Activated CD8-positive, alpha-beta T cell treated with anti-CD3 and anti-CD28 coated beads, Interleukin-2, amount 10 ng/mL, durations not matched to agents 7 days and 5 days (primary cell): ENCODE measurements around the gene ADI1. TPM values are rescaled to one million over a fixed set of nuclear protein-coding genes. Genes with fewer than 3 reads are reported as not detected.

Source experiments
- ATAC-seq: fragments of 150-1000 bp; cut with Tn5 transposase; one replicate; pipeline ENCODE4 v1.10.0; 2021; ENCODE audit warnings: moderate library complexity
- CTCF ChIA-PET: fragments of 350-600 bp; sonication (Branson Sonifier 250); formaldehyde crosslinking; loops from one replicate; lab custom pipeline; 2021; ENCODE audit warnings: antibody characterized with exemption; lab: Charles Lee
- POLR2A ChIA-PET: fragments of 350-600 bp; sonication (Branson Sonifier 250); formaldehyde crosslinking; loops from one replicate; lab custom pipeline; 2021; ENCODE audit warnings: antibody characterized with exemption; lab: Charles Lee
- DNase-seq: peaks from one replicate; pipeline ENCODE4 v3.0.0-alpha.2; 2020
- H3K27ac Mint-ChIP-seq: one replicate; pipeline ENCODE4 v1.8.0; 2021; ENCODE audit warnings: mild to moderate bottlenecking, mixed read lengths
- H3K27me3 Mint-ChIP-seq: one replicate; pipeline ENCODE4 v1.8.0; 2021; ENCODE audit warnings: low read depth, mixed read lengths
- H3K36me3 Mint-ChIP-seq: one replicate; pipeline ENCODE4 v1.8.0; 2021; ENCODE audit warnings: low read depth, mixed read lengths
- H3K4me1 Mint-ChIP-seq: one replicate; pipeline ENCODE4 v1.8.0; 2021; ENCODE audit warnings: low read depth, mixed read lengths
- H3K4me3 Mint-ChIP-seq: one replicate; pipeline ENCODE4 v1.8.0; 2021; ENCODE audit warnings: mild to moderate bottlenecking, mixed read lengths
- H3K9me3 Mint-ChIP-seq: one replicate; pipeline ENCODE4 v1.8.0; 2022; ENCODE audit warnings: mixed read lengths; ENCODE audit not compliant: insufficient read depth
- total RNA-seq, 2 experiments: library from RNA; stranded (reverse); gene quantifications; one replicate each; pipeline ENCODE4 v1.2.3, GENCODE V29; 2021

The ADI1 gene
- total RNA-seq, 2 experiments from 2014 or later = 17.5 to 19.8 TPM

- Mint-ChIP-seq H3K36me3 (peaks cover 8% of the 10 kb centered on the region), H3K4me3 (no peak overlapping the region), H3K9me3 (no peaks in the 10 kb centered on the region), H3K27me3 (no peaks in the 10 kb centered on the region), H3K27ac (no peak overlapping the region), H3K4me1 (no peaks in the 10 kb centered on the region)
- no peak for ATAC-seq
- ChIA-PET CTCF (interaction anchor here (0.9 to 1.3 kb wide), 2 partner anchors 14 to 51 kb away, joined by 3 read pairs; no protein-coding TSS in a partner anchor), POLR2A (no interaction called here)
- DNase-seq = no peak
These were observed 43.6 kb downstream of the ADI1 start for GRCh38 chr2:3475771-3476170.

- POLR2A ChIA-PET = no interaction called here
- Mint-ChIP-seq H3K36me3 (peaks cover 11% of the 10 kb centered on the region), H3K27ac (no peak overlapping the region)
These were observed 46.4 kb downstream of the ADI1 start for GRCh38 chr2:3472966-3473365.

DNA sequence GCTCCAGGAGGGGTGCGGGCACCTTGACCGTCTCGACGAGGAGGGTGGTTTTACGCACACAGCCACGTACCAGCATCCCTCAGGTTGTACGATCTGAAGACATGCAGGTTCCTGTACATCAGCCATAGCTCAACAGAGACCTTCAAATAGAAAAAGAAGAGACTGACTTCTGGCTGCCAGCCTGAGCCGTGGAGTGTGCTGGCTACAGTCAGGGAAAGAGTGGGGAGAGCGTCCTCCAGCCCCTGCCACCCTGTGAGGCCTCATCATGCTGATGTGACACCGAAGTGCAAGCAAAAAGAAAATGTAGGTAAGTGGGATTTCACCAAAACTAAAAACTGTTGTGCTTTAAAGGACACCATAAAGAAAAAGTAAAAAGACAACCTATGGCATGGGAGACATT lies 47.0 kb downstream of the ADI1 start:
- Mint-ChIP-seq H3K4me3 (no peak overlapping the region), H3K4me1 (no peaks in the 10 kb centered on the region), H3K27ac (no peak overlapping the region), H3K9me3 (no peaks in the 10 kb centered on the region), H3K27me3 (no peaks in the 10 kb centered on the region), H3K36me3 (peaks cover 15% of the 10 kb centered on the region)
- ChIA-PET POLR2A (no interaction called here), CTCF (interaction anchor here (1.4 kb wide), 1 partner anchor 48 kb away, joined by 4 read pairs; no protein-coding TSS in a partner anchor)
- ATAC-seq (no peak), DNase-seq (no peak)

More at GRCh38 chr2:3472966-3473365, 46.4 kb downstream of the ADI1 start:
- DNase-seq (no peak), ATAC-seq (no peak)
- H3K4me3 Mint-ChIP-seq = no peak overlapping the region
- CTCF ChIA-PET = interaction anchor here (1.4 kb wide), 1 partner anchor 49 kb away, joined by 4 read pairs; no protein-coding TSS in a partner anchor
- H3K4me1 Mint-ChIP-seq = no peaks in the 10 kb centered on the region
- H3K27me3 Mint-ChIP-seq = no peaks in the 10 kb centered on the region
- H3K9me3 Mint-ChIP-seq = no peaks in the 10 kb centered on the region

DNA sequence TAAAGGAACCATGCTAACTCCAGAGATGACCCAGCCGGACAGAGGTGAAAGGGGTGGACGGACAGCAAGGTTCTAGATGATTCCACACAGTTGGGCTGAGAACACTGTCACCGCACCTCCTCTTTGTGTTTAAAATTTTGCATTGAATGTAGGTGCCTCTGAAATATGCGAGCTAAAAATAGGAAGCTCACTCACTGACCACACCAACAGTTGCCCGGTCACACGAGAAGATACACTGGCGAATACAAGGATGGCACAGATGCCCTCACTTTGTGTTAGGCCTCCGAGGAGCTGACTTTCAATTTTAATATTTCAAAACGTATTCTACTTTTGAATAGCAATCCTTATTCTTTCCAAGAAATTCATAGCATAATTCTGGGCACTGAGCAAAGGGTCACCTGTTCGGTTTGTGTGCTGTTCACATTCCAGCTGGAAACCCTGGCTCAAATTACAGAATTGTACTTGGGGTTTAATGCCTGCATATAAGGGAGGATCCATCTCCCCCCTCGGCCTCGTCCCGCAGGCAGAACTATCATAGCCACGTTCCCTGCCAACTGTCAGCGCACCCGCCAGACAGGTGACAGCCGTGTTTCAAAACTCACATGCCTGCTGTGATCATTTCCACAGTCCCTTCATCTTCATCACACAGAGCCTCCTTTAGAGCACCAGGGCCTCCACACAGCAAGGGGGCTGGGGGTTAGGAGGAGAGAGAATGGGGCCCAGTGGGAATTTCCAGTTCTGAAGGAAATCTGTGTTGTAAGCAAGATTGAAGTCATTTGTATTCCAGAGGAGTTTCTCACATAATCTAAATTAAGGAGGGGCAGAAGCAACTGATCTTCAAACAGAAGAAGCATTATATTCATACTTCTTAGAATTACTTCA lies 48.2 kb downstream of the ADI1 start:
- Mint-ChIP-seq H3K9me3 (no peaks in the 10 kb centered on the region), H3K36me3 (peaks cover 17% of the 10 kb centered on the region), H3K27me3 (no peaks in the 10 kb centered on the region), H3K4me3 (no peak overlapping the region), H3K4me1 (no peaks in the 10 kb centered on the region), H3K27ac (no peak overlapping the region)
- ChIA-PET POLR2A (no interaction called here), CTCF (no interaction called here)
- ATAC-seq (no peak), DNase-seq (no peak)

- ChIA-PET CTCF (no interaction called here), POLR2A (no interaction called here)
- ATAC-seq (no peak), DNase-seq (no peak)
- Mint-ChIP-seq H3K27me3 (no peaks in the 10 kb centered on the region), H3K27ac (no peak overlapping the region), H3K4me3 (no peak overlapping the region), H3K36me3 (peaks cover 17% of the 10 kb centered on the region), H3K4me1 (no peaks in the 10 kb centered on the region), H3K9me3 (no peaks in the 10 kb centered on the region)
These were observed 49.1 kb downstream of the ADI1 start for GRCh38 chr2:3470166-3470651.

DNA sequence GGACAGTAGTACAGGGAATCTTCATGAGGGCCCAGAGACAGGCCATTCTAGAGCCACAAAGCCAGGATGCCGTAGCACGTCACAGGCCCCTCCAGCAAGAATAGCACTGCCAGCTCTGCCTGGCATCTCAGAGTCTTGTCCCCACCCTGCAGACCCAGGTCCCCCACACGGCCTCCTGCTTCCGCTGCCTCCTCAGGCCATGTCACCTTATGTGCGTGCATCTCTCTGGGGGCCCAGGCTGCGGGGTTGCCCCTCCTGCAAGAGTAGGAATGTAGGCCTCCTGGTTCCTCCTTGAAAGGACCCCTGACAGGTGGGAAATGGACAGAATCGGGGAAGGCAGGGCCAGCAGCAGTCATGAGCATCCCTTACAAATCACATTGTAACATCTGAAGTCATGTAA lies 49.8 kb downstream of the ADI1 start:
- Mint-ChIP-seq H3K27ac (no peak overlapping the region), H3K27me3 (no peaks in the 10 kb centered on the region), H3K9me3 (no peaks in the 10 kb centered on the region), H3K4me3 (no peak overlapping the region), H3K4me1 (no peaks in the 10 kb centered on the region), H3K36me3 (peaks cover 17% of the 10 kb centered on the region)
- DNase-seq = no peak
- ATAC-seq = no peak
- CTCF ChIA-PET = no interaction called here
- POLR2A ChIA-PET = interaction anchor here (1.4 kb wide), 1 partner anchor 49 kb away, joined by 5 read pairs; no protein-coding TSS in a partner anchor

DNA sequence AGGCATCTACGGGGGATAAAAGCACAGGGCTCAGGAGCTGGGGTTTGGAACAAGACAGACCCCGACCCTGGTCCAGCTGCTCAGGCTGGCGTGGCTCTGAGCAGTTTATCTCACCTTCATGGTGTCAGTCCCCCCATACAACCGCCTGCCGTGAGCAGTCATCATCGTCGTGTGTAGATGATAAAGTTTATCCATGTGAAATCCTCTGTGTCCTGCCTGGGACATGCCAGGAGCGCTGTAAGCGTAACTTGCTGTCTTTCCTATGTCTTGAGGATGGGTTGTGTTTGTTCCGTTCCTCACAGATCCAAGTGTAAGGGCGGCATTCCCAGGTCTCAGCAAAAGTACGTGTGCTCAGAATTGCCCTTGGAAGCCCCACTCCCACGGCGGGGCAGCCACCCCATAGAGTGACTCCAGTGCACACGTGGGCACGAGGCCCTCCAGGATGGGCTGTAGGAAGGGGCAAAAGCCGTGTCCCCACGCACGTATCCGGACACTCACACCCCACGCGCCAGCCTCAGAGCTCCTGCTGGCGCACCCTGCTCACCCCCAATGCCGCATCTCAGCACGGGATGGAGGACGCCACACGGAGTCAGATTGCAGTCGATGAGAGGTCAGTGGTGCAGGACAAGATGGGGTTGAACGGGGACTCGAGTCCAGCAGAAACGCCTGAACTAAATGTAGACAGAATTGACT lies 50.9 kb downstream of the ADI1 start:
- H3K27me3 Mint-ChIP-seq = no peaks in the 10 kb centered on the region
- DNase-seq = no peak
- peaks cover 17% of the 10 kb centered on the region for H3K36me3 Mint-ChIP-seq
- no peak overlapping the region for H3K27ac Mint-ChIP-seq
- ATAC-seq = no peak
- ChIA-PET CTCF (no interaction called here), POLR2A (interaction anchor here (1.4 kb wide), 1 partner anchor 50 kb away, joined by 5 read pairs; no protein-coding TSS in a partner anchor)
- H3K9me3 Mint-ChIP-seq = no peaks in the 10 kb centered on the region
- no peak overlapping the region for H3K4me3 Mint-ChIP-seq
- H3K4me1 Mint-ChIP-seq = no peaks in the 10 kb centered on the region

- H3K9me3 Mint-ChIP-seq = no peaks in the 10 kb centered on the region
- no peak overlapping the region for H3K27ac Mint-ChIP-seq
- no peaks in the 10 kb centered on the region for H3K4me1 Mint-ChIP-seq
- ChIA-PET POLR2A (no interaction called here), CTCF (no interaction called here)
- DNase-seq (no peak), ATAC-seq (no peak)
- peaks cover 17% of the 10 kb centered on the region for H3K36me3 Mint-ChIP-seq
- H3K4me3 Mint-ChIP-seq = no peak overlapping the region
- no peaks in the 10 kb centered on the region for H3K27me3 Mint-ChIP-seq
These were observed 51.7 kb downstream of the ADI1 start for GRCh38 chr2:3467654-3468053.

GRCh38 chr2:3466966-3467365 lies 52.4 kb downstream of the ADI1 start:
- no peaks in the 10 kb centered on the region for H3K27me3 Mint-ChIP-seq
- H3K36me3 Mint-ChIP-seq = peaks cover 17% of the 10 kb centered on the region
- POLR2A ChIA-PET = no interaction called here
- no peak for ATAC-seq
- DNase-seq = no peak
- H3K9me3 Mint-ChIP-seq = no peaks in the 10 kb centered on the region
- H3K4me3 Mint-ChIP-seq = no peak overlapping the region
- H3K27ac Mint-ChIP-seq = no peak overlapping the region
- CTCF ChIA-PET = no interaction called here
- peaks cover 2% of the 10 kb centered on the region for H3K4me1 Mint-ChIP-seq

DNA sequence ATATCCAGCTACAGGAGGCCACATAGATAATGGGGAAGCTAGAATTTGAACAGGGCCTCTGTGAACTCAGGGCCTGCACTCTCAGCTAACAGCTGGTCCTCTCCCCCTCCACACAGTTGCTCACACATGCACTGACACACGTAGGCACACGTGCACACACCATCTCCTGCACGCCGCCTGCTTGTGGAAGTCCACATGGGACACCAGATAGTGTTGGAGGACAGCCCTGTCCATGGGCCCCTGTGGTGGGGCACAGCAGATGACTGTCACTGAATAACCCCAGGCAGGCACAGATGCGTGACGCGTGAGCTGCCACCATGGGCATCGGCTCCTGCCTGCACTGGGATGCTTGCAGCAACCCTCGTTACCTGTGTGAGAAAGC lies 52.9 kb downstream of the ADI1 start:
- ChIA-PET POLR2A (no interaction called here), CTCF (no interaction called here)
- no peaks in the 10 kb centered on the region for H3K27me3 Mint-ChIP-seq
- DNase-seq (no peak), ATAC-seq (no peak)
- H3K27ac Mint-ChIP-seq = no peak overlapping the region
- no peaks in the 10 kb centered on the region for H3K9me3 Mint-ChIP-seq
- H3K4me1 Mint-ChIP-seq = peaks cover 6% of the 10 kb centered on the region
- H3K36me3 Mint-ChIP-seq = peaks cover 18% of the 10 kb centered on the region
- no peak overlapping the region for H3K4me3 Mint-ChIP-seq

GRCh38 chr2:3465844-3466481 lies 53.4 kb downstream of the ADI1 start:
- Mint-ChIP-seq H3K4me3 (no peak overlapping the region), H3K27ac (no peak overlapping the region), H3K9me3 (no peaks in the 10 kb centered on the region), H3K4me1 (peaks cover 9% of the 10 kb centered on the region), H3K27me3 (no peaks in the 10 kb centered on the region), H3K36me3 (peaks cover 18% of the 10 kb centered on the region)
- CTCF ChIA-PET = no interaction called here
- ATAC-seq (no peak), DNase-seq (no peak)
- POLR2A ChIA-PET = no interaction called here
